NCI-H1105 treated with DMSO at 0.1 percent for 48 hours (cell line): ENCODE results near the gene DNASE1L3.
"Not testable (repeated sequence)": the region's sequence is repeated elsewhere in the genome, so short reads cannot be mapped to it uniquely, and the experiment has no call there.

ENCODE experiments used
- DNase-seq: peaks from one replicate; lab custom pipeline; 2025; lab: John Stamatoyannopoulos, UW

The DNASE1L3 gene

DNA sequence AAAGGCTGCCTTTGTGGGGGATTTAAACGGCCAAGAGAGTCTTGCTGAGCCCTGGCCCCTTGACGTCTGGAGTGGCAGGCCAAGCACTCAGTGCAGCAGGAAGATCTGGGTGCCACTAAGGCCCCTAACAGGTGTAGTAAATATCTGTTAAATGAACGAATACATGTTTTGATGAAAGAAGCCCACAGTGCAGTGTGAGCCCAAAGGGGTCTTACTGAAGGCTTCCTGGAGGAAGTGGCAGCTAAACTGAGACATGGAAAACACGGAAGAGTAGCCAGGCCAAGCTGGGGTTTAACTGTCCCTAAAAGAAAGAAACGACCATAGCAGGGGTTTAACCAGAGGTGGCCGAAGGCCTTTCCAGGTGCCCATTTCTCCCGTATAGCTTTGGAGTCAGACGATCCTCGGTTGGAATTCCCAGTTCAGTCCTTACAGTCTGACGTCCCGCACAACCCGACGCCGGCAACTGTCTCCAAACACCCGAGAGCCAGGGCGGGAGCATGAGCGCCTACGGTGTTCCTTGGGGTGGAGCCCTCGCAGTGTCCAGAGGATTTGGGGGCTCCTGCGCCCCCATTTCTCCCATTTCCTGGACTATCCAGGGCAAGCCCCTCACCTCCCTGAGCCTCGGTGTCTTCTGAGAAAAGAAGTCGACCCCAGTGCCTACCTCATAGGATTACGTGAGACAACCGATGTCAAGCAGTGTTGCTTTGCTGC, 25.9 kb upstream of the DNASE1L3 start:
- DNase-seq: no peak

DNA sequence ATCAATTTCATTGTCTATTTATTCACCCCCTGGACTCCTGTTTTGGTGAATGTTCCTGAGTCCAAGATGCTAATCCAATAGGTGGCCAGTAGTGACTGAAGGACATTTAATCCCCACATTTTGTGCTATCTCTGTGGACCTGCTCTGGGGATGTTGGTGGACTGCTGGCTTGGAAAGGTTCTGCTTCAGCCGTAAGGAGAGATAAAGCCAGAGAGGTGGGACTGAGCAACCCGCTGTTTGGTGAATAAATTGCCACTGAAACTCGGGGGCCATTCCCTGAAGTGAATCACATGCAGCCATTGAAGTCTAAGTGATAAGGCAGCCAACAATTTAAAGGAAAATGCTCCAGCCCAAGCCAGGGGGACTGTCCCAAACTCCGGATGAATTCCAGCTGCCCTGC, 25.2 kb upstream of the DNASE1L3 start:
- no peak for DNase-seq

DNA sequence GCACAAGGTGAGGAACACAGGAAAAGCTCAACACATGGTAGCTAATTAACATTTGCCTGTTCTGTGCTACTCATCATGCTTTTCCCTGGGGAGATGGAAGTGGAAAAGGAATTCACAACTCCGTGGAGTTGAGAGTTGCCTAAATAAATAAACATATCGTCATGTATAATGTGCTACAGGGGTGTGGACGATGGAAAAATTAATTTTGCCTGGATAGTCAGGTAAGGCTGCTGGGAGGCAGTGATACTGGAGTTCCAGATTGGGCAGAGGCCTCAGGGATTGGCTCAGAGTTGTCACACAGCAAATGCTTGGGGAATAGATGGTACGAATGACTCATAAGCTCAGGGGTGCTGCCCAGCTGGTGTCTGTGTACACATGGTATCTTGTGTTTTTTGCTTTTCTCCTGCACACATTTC, 23.8 kb upstream of the DNASE1L3 start:
- no peak for DNase-seq

DNA sequence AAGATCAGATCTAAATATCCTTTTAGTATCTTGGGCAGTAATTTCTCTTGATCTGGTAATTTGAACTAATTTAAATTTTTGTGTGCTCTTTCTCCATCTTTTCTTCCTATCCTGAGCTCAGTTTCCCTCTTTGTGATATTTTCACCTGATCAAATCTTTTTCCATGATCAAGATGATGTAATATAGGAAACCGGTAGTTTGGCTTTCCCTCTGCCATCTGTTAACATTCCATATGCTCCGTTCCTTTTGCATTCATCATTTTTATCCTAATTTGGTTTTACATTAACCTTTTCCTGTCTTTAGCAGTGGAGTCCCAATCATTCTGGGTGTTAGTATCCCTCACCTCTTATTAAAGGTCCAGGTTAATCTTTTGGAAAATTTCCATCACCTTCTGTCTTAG, 20.9 kb upstream of the DNASE1L3 start:
- DNase-seq: no peak

DNA sequence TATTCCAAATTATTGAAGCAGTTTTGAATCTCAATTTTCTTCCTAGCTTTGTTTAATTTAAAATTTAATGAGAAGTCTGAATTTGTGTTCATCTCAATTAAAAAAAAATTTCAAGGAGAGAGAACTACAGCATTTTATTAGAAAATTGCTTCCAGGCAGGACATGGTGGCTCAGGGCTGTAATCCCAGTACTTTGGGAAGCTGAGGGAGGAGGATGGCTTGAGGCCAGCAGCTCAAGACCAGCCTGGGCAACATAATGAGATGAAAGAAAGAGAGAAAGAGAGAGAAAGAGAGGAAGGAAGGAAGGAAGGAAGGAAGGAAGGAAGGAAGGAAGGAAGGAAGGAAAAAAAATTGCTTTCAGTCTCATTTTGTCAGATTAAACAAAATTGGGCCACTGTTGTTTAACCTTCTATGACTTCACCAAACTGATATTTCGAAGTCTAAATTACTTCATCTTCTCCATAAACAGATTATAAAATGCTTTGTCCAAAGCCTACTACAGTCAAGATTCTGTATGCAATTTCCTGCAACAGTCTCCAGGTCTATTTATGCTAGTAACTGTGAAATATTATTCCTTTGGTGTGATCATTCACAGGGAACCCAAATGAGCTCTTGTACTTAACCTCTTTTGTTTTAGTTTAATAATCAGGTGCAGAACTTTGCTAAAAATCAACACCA, 20.2 kb upstream of the DNASE1L3 start:
- DNase-seq: no peak

DNA sequence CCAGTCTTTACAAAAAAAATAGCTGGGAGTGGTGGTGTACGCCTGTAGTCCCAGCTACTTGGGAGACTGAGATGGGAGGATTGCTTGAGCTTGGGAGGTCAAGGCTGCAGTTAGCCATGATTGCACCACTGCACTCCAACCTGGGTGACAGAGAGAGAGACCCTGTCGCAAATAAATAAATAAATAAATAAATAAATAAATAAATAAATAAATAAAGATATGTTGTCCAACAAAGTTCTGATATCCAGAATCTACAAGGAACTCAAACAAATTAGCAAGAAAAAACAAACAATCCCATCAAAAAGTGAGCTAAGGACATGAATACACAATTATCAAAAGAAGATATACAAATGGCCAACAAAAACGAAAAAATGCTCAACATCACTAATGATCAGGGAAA, 17.2 kb upstream of the DNASE1L3 start:
- DNase-seq: not testable (repeated sequence)

DNA sequence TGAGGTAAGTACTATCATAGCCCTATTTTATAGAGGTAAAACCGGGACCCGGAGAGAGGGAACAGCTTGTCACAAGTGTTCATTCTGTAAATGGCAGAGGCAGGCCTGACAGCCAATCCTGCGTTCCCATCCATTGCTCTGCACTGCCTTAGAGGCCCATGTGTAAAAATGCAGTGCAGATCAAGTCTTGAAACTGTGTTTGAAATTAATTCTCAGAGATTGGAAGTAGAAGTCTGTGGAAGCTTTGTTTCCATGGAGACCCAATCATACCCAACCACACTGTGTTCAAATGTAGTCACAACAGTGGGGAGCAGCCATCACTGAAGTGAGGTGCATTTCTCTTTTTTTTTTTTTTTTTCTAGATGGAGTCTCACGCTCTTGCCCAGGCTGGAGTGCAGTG, 13.1 kb upstream of the DNASE1L3 start:
- no peak for DNase-seq

DNA sequence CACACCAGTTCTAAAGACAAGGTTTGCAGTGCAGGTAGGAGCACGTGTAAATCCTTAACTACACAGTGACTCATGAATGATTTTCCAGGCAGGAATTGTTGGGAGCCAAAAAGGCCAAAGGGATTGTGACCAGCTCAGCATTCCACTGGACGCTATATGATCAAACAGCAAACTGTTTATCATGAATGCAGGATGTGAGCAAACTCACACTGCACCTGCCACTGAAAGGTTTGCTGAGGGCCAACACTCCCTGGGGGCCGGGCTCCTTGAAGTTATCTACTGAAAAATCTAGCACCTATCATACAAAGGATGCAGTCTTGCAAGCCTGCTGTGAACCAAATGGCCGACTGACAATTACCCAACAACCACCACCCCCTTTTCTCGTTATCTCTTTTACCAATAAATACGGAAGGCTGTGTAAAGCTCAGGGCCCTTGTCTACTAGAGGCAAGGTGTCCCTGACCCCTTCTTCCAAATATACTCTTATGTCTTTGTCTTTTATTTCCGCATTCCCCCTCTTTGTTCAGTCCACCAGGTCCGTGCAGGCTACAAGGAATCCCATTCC, 11.5 kb upstream of the DNASE1L3 start:
- DNase-seq: no peak

DNA sequence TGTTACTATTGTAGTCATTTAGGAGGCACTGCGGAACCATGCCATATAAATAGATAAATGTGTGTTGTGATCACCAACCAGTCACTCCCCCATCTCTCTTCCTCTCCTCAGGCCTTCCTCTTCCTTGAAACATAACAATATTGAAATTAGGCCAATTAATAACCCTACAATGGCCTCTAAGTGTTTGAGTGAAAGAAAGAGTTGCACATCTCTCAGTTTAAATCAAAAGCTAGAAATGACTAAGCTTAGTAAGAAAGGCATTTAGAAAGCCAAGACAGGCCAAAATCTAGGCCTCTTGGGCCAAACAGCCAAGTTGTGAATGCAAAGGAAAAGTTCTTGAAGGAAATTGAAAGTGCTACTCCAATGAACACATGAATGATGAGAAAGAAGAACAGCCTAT, 8.1 kb upstream of the DNASE1L3 start:
- no peak for DNase-seq

DNA sequence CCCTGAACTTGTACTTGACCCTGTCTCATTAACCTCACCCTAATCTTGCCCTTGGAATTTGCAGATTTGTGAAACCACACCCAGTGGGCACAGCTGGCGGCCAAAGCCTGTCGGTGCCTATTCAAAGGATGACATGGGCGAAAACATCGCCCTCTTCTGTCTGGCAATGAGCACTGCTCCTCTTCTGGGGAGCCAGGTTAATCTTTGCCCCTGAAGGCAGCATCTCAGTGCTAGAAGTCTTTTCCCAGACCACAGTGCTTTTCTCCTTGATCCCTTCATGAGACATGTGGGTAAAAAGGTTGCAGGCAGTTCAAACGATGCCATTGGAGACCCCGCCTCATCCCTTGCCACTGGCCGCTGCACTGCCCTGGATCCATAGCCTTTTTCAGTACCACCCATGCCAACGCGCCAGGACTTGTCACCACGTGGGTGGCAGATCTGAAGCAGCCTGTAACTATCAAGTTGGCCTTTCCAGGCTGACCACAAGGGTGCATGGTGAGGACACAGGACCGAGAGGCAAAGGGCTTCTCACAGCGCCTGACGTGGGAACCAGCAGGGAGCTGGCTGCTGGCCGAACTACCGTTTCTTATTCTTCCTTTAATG, 6.5 kb upstream of the DNASE1L3 start:
- DNase-seq: no peak

DNA sequence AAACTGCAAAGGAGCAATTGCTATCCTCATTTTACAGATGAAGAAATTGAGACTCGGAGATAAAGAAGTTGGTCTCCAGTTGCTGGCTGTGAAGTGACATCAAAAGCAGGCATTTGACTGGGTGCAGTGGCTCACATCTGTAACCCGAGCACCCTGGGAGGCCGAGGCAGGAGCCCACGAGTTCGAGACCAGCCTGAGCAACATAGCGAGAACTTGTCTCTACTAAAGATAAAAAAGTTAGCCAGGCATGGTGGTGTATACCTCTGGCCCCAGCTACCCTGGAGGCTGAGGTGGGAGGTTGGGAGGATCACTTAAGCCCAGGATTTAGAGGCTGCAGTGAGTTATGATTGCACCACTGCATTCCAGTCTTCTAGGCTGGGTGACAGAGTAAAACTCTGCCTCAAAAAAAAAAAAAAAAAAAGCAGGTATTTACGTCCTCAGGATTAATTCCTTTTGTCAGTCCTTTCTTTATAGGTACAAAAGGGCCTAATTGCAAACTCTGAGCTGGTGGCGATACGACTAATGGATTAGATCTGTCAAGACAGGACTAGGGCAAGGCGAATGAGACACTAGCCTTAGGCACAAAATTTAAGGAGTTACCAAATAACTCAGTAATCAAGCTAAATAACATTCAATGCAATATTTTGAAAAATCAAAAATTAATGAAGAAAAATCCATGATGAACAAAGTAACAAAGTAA, 5.9 kb upstream of the DNASE1L3 start:
- no peak for DNase-seq

DNA sequence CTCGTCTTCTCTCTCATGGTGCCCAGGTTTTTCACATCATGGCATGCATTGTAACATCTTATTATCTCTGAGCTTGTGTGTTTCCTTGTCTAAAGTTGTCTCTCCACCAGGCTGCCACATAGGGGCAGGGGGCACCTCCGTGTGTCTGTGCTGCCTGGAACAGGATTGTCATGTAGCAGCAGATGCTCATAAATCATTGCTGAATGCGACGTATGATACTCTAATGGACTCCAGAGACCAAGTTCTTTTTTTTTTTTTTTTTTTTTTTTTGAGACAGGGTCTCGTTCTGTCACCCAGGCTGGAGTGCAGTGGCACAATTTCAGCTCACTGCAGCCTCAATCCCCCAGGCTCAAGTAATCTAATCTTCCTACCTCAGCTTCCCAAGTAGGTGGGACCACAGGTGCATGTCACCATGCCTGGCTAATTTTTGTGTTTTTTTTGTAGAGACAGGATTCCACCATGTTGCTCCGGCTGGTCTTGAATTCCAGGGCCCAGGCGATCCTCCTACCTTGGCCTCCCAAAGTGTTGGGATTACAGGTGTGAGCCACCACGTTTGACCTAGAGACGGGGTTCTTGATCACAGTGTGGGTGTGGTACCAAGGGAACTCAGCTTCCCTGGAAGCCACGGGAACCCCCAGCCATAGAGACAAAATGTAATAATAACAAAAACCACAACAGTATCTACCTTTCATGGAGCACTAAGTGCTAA, 4.7 kb upstream of the DNASE1L3 start:
- DNase-seq: no peak

DNA sequence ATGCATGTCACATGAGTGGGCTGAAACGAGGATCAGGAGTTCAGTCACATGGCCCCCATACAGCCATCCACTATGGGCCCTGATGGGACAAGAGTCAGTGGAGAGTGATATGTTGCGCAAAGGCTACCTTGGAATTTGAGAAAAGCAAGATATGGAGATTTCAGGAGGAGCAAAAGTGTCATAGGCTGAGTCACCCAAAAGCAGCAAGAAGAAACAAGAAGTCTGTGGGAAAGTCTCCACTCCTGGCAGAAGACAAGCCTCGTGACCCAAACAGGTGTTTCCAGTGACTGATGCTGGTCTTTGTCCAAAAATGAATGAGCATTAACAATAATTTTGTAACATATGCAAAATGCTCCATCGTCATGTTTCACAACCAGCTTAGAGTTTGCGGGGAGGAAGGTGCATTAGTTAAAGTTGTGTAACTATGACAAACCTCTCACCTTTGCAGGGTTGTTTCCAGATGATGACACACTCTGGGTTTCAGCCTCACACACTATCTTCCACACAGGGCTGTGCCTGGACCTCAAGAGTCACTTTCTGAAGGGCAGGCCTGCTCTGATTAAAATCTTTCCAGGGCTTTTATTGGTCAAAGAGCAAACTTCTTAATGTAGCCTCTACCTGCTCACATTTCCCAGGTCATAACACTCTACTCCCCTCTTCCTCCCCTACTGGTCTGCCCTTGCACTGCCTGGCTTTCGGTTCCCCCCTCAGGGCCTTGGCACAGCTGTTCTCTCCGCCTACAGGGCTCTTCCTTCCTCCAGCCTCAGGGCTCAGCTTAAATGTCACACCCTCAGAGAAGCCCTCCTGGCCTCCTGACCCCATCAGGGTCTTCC, 3.9 kb upstream of the DNASE1L3 start:
- DNase-seq: no peak

DNA sequence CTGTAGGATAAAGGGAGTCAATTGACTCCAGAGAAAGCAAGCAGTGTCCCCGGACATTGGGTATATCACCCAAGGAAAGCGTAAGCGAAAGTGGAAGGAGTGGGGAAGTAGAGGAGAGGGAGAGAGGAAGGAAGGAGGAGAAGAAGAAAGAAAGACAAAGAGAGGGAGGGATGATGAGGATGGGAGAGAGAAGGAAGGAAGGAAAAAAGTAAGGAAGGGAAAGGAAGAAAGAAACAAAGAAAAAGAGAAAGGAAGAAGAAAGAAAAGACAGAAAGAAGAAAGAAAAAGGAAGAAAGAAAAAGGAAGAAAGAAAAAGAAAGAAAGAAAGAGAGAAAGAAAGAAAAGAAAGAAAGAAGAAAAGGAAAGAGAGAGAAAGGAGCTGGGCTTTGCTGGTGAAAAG, 839 bp downstream of the DNASE1L3 start:
- no peak for DNase-seq

DNA sequence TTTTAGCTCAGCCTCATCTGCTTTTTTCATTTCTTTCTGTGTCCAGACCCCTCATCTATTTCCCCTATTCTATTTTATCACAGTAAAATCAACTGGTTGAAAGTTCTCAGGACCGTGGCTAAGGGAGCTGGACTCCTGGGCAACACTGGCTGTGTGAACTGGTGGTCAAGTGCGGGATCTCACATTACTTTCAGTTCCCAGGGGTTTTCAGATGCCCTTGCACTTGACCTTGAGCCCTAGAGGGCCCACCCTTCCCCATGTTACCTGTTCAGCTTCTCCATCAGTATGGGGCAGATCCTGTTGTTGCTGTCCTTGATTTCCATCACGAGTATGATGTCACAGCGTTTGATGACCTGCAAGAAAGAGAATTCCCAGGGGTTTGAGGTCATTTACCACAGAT, 2.8 kb downstream of the DNASE1L3 start:
- no peak for DNase-seq

DNA sequence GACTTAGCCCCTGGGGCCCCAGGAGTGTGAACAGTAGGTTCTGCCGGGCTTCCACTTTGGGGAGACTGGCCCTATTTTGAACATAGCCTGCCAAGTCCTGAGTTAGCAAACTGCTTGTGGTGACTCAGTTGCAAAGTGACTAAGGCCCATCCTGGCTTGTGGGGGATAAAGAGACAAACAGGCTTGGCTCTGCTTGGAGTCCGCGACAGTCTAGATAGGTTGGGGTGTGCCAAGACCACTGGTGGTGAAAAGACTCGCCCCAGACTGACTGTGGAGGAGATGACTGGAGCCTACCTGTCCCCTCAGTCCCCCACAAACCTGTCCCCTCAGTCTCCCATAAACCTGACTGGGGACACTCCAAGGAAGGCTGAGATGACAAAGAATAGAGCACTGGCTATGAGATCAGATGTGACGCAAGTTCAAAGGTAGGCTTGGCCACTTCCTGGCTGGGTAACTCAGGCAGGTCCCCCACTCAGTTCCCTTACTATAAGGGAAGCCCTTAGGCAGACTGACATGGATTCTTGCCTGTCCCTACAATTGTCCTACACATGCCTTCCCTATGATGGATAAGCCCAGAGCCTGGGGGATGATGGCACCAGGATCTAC, 4.3 kb downstream of the DNASE1L3 start:
- no peak for DNase-seq

DNA sequence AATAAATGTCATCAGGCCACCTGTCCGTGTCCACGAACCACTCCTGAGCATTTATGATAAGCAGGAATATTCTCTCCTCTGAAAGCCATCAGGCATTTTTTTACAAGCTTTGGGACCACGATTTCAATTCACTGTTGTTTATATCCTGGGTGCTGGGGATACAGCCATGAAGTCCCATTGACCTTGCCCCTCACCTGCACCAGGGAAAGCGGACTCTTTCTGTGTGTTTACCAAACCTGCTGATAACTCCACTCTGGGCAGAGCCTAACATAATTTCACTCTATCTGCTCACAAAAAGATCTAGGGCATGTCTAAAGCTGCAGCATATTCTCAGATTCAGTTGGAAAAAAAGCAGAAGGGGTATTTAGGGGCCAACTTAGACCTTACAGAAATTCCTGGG, 4.8 kb downstream of the DNASE1L3 start:
- DNase-seq: no peak

DNA sequence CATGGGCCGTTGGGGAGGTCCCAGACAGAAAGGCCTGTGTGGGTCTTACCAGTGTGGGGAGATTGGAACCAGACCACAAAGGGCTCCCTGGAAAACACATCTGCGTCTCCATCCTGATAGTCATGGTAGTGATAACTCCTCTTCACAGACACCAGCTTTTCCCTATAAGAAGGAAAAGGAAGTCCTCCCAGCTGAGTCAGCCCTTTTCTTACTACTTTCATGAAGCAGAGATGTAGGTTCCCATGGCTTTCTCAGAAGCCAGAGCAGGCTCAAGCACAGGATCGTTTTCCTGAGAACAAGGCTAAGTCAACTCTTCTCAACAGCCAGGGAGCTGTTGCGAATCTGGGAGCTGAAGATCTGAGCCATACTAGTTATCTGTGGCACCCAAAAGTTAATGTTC, 6.1 kb downstream of the DNASE1L3 start:
- no peak for DNase-seq

DNA sequence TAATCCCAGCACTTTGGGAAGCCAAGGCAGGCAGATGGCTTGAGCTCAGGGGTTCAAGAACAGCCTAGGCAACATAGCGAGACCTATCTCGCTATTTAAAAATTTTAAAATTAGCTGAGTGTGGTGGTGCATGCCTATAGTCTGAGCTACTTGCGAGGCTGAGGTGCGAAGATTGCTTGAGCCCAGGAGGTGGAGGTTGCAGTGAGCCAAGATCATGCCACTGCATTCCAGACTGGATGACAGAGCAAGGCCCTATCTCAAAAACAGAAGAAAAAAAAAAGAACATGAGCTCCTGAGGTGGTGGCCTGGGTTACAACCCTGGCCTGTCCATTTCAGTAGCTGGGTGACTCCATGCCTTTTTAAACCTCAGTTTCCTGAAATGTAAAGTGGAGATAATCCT, 7.2 kb downstream of the DNASE1L3 start:
- no peak for DNase-seq

DNA sequence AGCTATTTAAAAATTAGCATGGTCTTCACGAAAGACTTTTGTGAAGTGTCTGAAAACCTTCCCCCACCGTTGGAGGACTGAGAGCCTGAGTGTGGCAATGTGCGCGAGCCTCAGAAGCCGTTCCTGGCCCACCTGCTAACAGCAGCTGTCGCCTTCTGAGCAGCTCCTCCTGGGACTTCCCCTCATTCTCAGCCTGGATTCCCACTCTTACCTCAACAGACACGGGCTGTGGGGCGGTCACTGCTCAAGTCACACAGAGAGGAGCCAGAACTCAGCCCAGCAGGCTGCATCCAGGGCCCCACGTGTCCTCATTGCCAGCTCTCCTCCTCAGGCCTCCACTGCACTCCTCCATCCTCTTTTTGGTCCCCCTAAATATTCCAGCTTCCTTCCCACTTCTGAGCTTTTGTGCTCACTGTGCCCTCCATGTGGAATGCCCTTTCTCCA, 7.8 kb downstream of the DNASE1L3 start:
- no peak for DNase-seq

DNA sequence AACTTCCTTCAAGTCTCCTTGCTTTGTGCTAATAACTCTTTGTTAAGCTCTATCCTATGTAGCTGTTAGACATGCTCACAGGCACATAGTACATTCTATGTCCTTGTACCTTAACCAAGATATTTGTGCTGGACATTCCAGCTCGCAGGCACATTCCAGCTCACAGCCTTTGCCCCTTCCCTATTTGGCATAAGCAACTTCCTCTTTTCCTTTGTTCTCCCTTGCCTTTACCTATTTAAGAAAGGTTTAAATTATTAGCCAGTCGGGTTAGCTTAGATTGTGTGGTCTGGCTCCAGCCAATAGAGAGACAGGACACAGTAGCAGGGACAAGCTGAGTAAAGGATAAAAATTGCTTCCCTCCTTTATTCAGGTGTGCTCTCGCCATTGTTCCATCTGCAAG, 9.3 kb downstream of the DNASE1L3 start:
- not testable (repeated sequence) for DNase-seq
